HS-27A (cell line): Measurements from ENCODE around the gene HOMER1.
"Not testable (repeated sequence)": the region's sequence is repeated elsewhere in the genome, so short reads cannot be mapped to it uniquely, and the experiment has no call there.

Experiments
- DNase-seq: peaks from one replicate; pipeline ENCODE4 v3.0.0-alpha.2; 2012; ENCODE audit warnings: low read depth, missing footprints

The HOMER1 gene

GRCh38 chr5:79517601-79518000, 3.7 kb upstream of the HOMER1 start:
- DNase-seq, result no peak

DNA sequence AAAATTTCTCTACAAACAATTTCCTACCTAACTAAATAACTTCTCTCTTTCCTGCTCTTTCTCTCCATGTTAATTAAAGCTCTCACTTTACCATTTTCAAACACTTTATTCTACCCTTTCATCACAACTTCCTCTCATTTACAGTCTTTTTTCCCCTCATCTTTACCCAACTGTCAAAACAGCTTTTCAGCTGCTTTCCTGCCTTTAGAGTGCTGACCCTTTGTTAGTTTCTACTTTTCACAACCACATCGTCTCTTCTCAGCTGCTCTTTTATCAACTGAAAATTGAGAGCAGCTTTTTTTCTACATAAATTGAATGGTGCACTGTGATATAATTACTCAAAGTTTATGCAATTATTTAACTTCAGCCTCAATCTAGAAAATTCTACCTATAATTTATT, 3.1 kb upstream of the HOMER1 start:
- no peak for DNase-seq

- not testable (repeated sequence) for DNase-seq
These were observed 2.4 kb upstream of the HOMER1 start for GRCh38 chr5:79516331-79516730.

DNA sequence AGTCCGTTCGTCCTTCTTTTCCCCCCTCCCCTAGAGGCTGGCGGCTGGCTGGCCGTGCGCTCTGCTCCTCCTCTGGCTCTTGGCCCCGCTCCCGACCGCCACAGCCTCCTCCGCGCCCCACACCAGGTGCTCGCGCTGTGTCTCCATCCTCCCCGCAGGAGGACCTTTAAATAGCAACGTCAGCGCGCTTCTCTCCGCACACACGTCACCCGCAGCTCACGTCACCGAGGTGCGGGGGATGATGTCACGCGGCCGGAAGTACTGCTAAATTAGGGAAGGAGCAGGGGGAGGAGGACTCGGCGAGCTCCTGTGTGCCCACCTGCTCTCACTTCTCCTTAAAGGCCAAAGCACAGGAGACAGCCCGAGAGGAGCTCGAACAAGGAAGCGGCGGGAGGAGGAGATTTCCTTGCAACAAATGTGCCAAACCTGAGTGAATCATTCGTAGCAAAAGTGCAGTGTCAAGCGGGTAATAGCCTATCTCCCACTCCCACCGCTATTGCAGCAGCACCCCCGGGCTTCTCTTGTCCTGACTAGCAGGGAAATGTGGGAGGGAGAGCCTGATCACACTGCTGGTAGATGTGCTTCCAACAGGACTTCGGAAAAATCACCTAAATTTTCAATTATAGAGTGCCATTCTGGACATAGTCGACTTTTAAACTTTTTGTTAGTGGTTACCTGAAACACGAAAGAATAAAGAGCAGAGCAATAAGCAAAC, 614 bp upstream of the HOMER1 start:
- DNase-seq, result peak; percentile 51

DNA sequence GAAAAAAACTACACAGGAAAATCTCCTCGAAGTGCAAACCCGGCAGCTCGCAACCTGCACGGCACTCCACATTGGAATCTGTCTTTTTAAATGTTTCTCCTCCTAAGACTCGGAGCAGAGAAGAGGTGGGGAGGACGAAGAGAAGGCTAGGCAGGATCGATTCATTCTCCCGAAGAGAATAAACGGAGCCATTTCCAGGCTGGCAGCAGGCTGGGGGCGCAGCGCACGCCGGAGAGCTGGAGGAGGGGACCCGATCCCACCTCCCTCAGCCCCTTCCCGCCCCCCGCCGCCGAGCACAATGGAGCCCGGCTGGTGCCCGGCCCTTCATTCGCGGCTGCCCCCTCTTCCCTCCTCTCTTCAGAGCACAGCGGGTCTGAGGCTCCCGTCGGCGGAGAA, 628 bp downstream of the HOMER1 start:
- DNase-seq, result no peak

- no peak for DNase-seq
These were observed 1.2 kb downstream of the HOMER1 start for GRCh38 chr5:79512471-79513307.

GRCh38 chr5:79512049-79512448, 1.9 kb downstream of the HOMER1 start:
- DNase-seq, result no peak

DNA sequence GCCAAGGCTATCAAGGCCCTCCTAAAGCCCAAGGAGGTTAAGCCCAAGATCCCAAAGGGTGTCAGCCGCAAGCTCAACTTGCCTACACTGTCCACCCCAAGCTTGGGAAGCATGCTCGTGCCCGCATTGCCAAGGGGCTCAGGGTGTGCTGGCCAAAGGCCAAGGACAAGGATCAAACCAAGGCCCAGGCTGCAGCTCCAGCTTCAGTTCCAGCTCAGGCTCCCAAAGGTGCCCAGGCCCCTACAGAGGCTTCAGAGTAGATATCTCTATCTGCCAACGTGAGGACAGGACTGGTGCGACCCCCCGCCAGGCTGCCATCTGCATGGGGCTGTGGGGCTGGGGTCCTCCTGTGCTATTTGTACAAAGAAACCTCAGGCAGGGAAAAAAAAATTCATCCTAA, 3.3 kb downstream of the HOMER1 start:
- DNase-seq, result no peak

GRCh38 chr5:79509244-79509885, 4.6 kb downstream of the HOMER1 start:
- no peak for DNase-seq

DNA sequence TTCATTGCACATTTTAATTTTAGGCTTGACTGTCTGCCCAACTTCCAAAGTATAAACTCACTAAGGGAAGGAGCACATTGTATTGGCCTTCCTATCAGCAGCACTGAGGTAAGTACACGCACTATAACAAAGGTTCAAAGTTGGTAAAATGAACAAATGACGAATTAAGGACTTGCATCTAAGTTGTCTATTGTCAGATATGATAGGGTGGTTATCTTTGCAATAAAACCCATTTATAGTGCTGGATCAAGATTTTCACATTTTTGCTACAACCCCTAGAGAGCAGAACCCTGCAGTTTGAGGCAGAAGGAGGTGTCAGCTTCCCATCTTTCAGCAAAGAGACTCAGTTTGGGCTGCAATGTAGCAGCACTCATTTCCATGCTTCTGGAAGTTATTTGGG, 5.1 kb downstream of the HOMER1 start:
- DNase-seq, result no peak

DNA sequence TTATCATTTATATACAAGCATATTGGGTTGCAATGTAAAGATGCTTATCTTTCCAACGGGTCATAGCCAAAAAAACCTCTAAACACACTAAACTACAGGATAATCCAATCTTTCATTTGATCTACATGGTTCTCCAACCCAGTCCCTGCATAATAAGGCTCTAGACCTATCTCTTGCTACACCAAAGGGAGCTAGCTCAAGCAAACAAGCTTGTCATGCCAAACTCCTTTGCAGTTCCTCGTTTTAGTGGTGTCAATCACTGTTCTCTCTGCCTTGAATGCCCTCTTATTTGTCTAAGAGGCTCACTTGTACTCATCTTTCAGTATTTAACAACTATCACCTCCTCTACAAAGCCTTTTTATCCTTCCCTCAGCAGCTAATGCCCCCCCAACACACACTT, 5.6 kb downstream of the HOMER1 start:
- DNase-seq, result no peak

- no peak for DNase-seq
These were observed 6.4 kb downstream of the HOMER1 start for GRCh38 chr5:79507251-79508205.

GRCh38 chr5:79505138-79505537, 8.8 kb downstream of the HOMER1 start:
- DNase-seq, result no peak

DNA sequence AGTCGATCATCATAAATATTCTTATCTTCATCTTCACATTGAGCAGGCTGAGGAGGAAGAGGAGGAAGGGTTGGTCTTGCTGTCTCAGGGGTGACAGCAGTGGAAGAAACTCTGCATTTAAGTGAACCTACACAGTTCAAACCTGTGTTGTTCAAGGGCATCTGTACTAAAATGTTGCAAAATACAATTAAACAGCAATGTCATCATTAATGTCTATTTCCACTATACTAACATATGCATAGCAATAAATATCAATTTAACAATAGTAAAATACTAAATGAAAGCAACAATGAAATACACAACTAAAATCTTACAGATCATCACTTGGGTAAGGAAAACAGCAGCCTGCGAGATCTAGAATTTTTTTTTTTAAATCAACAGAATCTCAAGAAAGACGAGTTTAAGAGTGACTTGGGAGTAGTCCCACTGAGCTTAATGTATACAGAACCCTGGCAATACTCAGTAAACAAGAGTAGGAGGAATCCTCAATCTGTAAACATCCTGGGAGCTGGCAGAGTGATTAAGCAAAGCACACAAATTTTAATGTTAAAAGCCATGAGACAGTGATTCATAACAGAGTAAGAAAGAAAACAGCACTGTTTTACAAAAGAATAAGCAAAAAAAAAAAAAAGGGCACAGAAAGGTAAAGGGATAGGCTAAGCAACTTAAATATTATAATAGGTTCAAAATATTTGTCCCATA, 10.0 kb downstream of the HOMER1 start:
- no peak for DNase-seq

- DNase-seq, result no peak
These were observed 14.2 kb downstream of the HOMER1 start for GRCh38 chr5:79499640-79500273.

DNA sequence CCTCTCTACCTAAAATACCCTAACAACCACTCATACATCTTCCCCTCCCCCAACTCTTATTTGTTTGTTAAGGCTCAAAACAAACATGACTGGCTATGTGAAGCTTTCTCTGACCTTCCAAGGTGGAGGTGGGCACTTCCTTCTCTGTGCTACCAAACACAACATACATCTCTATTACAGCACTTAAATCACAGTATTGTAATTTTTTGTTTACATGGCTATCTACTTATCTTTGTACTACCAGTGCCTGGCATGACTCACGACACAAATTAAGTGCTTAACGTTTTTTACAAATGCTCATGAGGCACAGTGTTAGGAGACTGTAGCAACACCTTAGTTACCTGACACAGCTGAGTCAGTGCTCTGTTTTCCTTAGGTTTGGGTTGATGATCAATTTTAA, 18.6 kb downstream of the HOMER1 start:
- no peak for DNase-seq

GRCh38 chr5:79493596-79494345, 20.2 kb downstream of the HOMER1 start:
- no peak for DNase-seq

DNA sequence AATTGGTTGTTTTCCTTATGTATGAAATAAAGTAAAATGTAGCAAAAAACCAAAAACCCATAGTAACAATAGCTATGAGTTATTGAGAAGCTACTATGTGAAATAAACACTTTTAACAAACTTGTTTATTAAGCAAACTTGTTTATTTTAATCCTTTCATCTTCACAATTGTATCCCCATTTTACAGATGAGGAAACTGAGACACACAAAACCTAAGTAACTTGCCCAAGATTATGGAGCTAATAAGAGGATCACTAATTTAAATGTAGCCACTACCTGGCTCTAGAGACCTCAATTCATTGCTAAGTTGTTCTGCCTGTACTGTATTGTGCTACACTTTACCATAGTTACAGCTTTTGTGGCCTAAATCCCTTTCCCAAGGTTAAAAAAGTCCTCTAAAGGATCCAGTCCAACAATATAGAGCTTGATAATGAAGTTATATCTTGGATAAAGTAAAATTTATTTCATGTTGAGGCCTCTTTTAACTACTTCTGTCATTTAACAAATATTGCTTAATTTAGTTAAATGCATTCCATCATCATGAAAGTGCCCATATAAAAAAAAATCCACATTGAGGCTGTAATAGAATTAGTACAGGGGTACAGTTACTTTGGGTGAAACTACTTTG, 22.1 kb downstream of the HOMER1 start:
- no peak for DNase-seq

- DNase-seq, result no peak
These were observed 23.5 kb downstream of the HOMER1 start for GRCh38 chr5:79490323-79490936.
